ENCODE data around the gene MKNK2.

GRCh38 chr19:2014131-2014571, 36.9 kb downstream of the MKNK2 start:
- TF ChIP-seq BHLHE40 (IDR thresholded peaks at IDR 0.05; ENCODE audit: borderline replicate concordance) (no peak), ZNF384 (IDR thresholded peaks at IDR 0.05) (no peak), ARNT (IDR thresholded peaks at IDR 0.05) (no peak), TARDBP (IDR thresholded peaks at IDR 0.05) (no peak), FOXM1 (IDR thresholded peaks at IDR 0.05; ENCODE audit: borderline replicate concordance) (no peak), NFRKB (IDR thresholded peaks at IDR 0.05) (no peak), FOXK2 (IDR thresholded peaks at IDR 0.05) (no peak), HDGF (IDR thresholded peaks at IDR 0.05; ENCODE audit: borderline replicate concordance) (no peak)
